ENCODE data around the gene GNPTG.

Gene GNPTG

GRCh38 chr16:1349351-1349750 is 2.4 kb upstream of the GNPTG start:
- no peak for DNase-seq

GRCh38 chr16:1349951-1350350 is 1.8 kb upstream of the GNPTG start:
- DNase-seq = no peak

- no peak for DNase-seq
Observed at GRCh38 chr16:1350691-1351090, 1.0 kb upstream of the GNPTG start.

GRCh38 chr16:1351215-1351581 is 533 bp upstream of the GNPTG start:
- no peak for DNase-seq

- no peak for DNase-seq
Observed at GRCh38 chr16:1354815-1355540, 3.2 kb downstream of the GNPTG start.

- DNase-seq = no peak
Observed at GRCh38 chr16:1355591-1355990, 3.9 kb downstream of the GNPTG start.

GRCh38 chr16:1356061-1356900 is 4.5 kb downstream of the GNPTG start:
- no peak for DNase-seq

- no peak for DNase-seq
Observed at GRCh38 chr16:1357906-1358566, 6.3 kb downstream of the GNPTG start.

GRCh38 chr16:1361685-1362360 is 10.1 kb downstream of the GNPTG start:
- DNase-seq = no peak

- DNase-seq = no peak
Observed at GRCh38 chr16:1362807-1363206, 11.1 kb downstream of the GNPTG start.

- DNase-seq = no peak
Observed at GRCh38 chr16:1363501-1364041, 11.8 kb downstream of the GNPTG start.

- DNase-seq = no peak
Observed at GRCh38 chr16:1364510-1364909, 12.8 kb downstream of the GNPTG start.

- DNase-seq = no peak
Observed at GRCh38 chr16:1366060-1366711, 14.5 kb downstream of the GNPTG start.

- no peak for DNase-seq
Observed at GRCh38 chr16:1366712-1367299, 15.1 kb downstream of the GNPTG start.

- DNase-seq = no peak
Observed at GRCh38 chr16:1367486-1368174, 15.9 kb downstream of the GNPTG start.

GRCh38 chr16:1371054-1371978 is 19.6 kb downstream of the GNPTG start:
- DNase-seq = no peak

- DNase-seq = no peak
Observed at GRCh38 chr16:1372292-1372950, 20.7 kb downstream of the GNPTG start.

- no peak for DNase-seq
Observed at GRCh38 chr16:1374418-1375297, 22.9 kb downstream of the GNPTG start.

GRCh38 chr16:1375298-1375640 is 23.5 kb downstream of the GNPTG start:
- DNase-seq = no peak
